K562 (cell line): ENCODE data around the gene CA5B.

Experiments
- NRF1 ChIP-seq, 2 experiments: fragments of 450-650 bp; IDR thresholded peaks in 1 of 2; conservative IDR thresholded peaks in 1 of 2; 2 replicates each; pipeline ENCODE4 v1.6.1; 2014; ENCODE audit warnings: mild to moderate bottlenecking in 2 of 2
- YBX1 ChIP-seq: fragments of 450-650 bp; IDR thresholded peaks from 2 replicates; pipeline ENCODE4 v1.7.1; 2016; ENCODE audit warnings: mild to moderate bottlenecking
- ZBTB7A ChIP-seq: IDR thresholded peaks from 2 replicates; pipeline ENCODE4 v1.6.1; 2011; ENCODE audit warnings: low read depth, mild to moderate bottlenecking, low read length, moderate library complexity, borderline replicate concordance; ENCODE audit not compliant: control insufficient read depth

- TF ChIP-seq YBX1, result no peak
- TF ChIP-seq ZBTB7A, result no peak
- no peak for TF ChIP-seq NRF1 (conservative IDR thresholded peaks at IDR 0.05 in 1 of 2, IDR thresholded peaks at IDR 0.05 in 1 of 2)
These were observed 9.6 kb downstream of the CA5B start for GRCh38 chrX:15747626-15748173.
